HG02884 (cell line): ENCODE data around the gene MEGF8.

ENCODE experiments used
- ATAC-seq: cut with Tn5 transposase; IDR thresholded peaks from one replicate; pipeline ENCODE4 v1.9.1; 2021; ENCODE audit warnings: mild to moderate bottlenecking, moderate library complexity; ENCODE audit not compliant: unreplicated experiment

The MEGF8 gene

GRCh38 chr19:42306646-42307045, 18.8 kb upstream of the MEGF8 start:
- ATAC-seq: no peak

- no peak for ATAC-seq
Measured at GRCh38 chr19:42309686-42310085, 15.7 kb upstream of the MEGF8 start.

- ATAC-seq: no peak
Measured at GRCh38 chr19:42311657-42312056, 13.8 kb upstream of the MEGF8 start.

GRCh38 chr19:42312370-42312769, 13.1 kb upstream of the MEGF8 start:
- no peak for ATAC-seq

- ATAC-seq: no peak
Measured at GRCh38 chr19:42313096-42313839, 12.2 kb upstream of the MEGF8 start, which contains the start of gene TMEM145. Gene TMEM145, plus strand, starts transcription at chr19:42313309. Its CDS starts 68 bp downstream, at chr19:42313377.

- ATAC-seq: no peak
Measured at GRCh38 chr19:42313840-42314755, 11.3 kb upstream of the MEGF8 start.

GRCh38 chr19:42315024-42315423, 10.4 kb upstream of the MEGF8 start:
- ATAC-seq: no peak

- no peak for ATAC-seq
Measured at GRCh38 chr19:42316223-42317211, 8.9 kb upstream of the MEGF8 start.

GRCh38 chr19:42317535-42317934, 7.9 kb upstream of the MEGF8 start:
- ATAC-seq: no peak

GRCh38 chr19:42322305-42322704, 3.1 kb upstream of the MEGF8 start:
- ATAC-seq: no peak

- no peak for ATAC-seq
Measured at GRCh38 chr19:42323473-42323851, 2.0 kb upstream of the MEGF8 start.

- no peak for ATAC-seq
Measured at GRCh38 chr19:42323852-42324654, 1.4 kb upstream of the MEGF8 start.

- no peak for ATAC-seq
Measured at GRCh38 chr19:42324655-42325307, 654 bp upstream of the MEGF8 start.

- no peak for ATAC-seq
Measured at GRCh38 chr19:42325896-42326771, 699 bp downstream of the MEGF8 start.

GRCh38 chr19:42326969-42327368, 1.5 kb downstream of the MEGF8 start:
- no peak for ATAC-seq

GRCh38 chr19:42327381-42327780, 1.9 kb downstream of the MEGF8 start:
- no peak for ATAC-seq

GRCh38 chr19:42328106-42328505, 2.7 kb downstream of the MEGF8 start:
- ATAC-seq: no peak

GRCh38 chr19:42328854-42329253, 3.4 kb downstream of the MEGF8 start:
- no peak for ATAC-seq
